HK-2 (cell line): ENCODE results near the gene PRKAA1.

Experiments used
- DNase-seq: peaks from one replicate; pipeline ENCODE4 v3.0.0-alpha.2; 2018; ENCODE audit not compliant: unreplicated experiment

PRKAA1 gene

GRCh38 chr5:40780199-40780598, 18.0 kb downstream of the PRKAA1 start:
- DNase-seq = no peak

- no peak for DNase-seq
Measured at GRCh38 chr5:40779561-40779960, 18.6 kb downstream of the PRKAA1 start.

GRCh38 chr5:40778133-40778532, 20.0 kb downstream of the PRKAA1 start:
- DNase-seq = no peak

- DNase-seq = no peak
Measured at GRCh38 chr5:40776658-40776977, 21.6 kb downstream of the PRKAA1 start.

- no peak for DNase-seq
Measured at GRCh38 chr5:40775846-40776657, 22.1 kb downstream of the PRKAA1 start.

- no peak for DNase-seq
Measured at GRCh38 chr5:40775085-40775845, 22.9 kb downstream of the PRKAA1 start.

- DNase-seq = no peak
Measured at GRCh38 chr5:40774623-40775022, 23.6 kb downstream of the PRKAA1 start.

- DNase-seq = no peak
Measured at GRCh38 chr5:40770764-40771163, 27.4 kb downstream of the PRKAA1 start.

- DNase-seq = no peak
Measured at GRCh38 chr5:40762705-40763104, 35.5 kb downstream of the PRKAA1 start.

- no peak for DNase-seq
Measured at GRCh38 chr5:40757400-40757799, 40.8 kb downstream of the PRKAA1 start.

GRCh38 chr5:40755407-40756365, 42.5 kb downstream of the PRKAA1 start, which contains the start of gene TTC33:
TSS of gene TTC33 (minus strand) at chr5:40755961. CDS start at chr5:40747018, 8,943 bp downstream.
- DNase-seq = peak; percentile 94

- DNase-seq = peak; percentile 68
Measured at GRCh38 chr5:40755093-40755406, 43.1 kb downstream of the PRKAA1 start.

GRCh38 chr5:40754381-40755092, 43.6 kb downstream of the PRKAA1 start:
- no peak for DNase-seq

GRCh38 chr5:40746703-40747102, 51.5 kb downstream of the PRKAA1 start:
- no peak for DNase-seq

- no peak for DNase-seq
Measured at GRCh38 chr5:40743771-40744170, 54.4 kb downstream of the PRKAA1 start.

GRCh38 chr5:40738502-40738901, 59.7 kb downstream of the PRKAA1 start:
- no peak for DNase-seq

- DNase-seq = no peak
Measured at GRCh38 chr5:40736103-40736875, 61.9 kb downstream of the PRKAA1 start.

- DNase-seq = no peak
Measured at GRCh38 chr5:40735609-40736008, 62.6 kb downstream of the PRKAA1 start.

GRCh38 chr5:40734986-40735385, 63.2 kb downstream of the PRKAA1 start:
- no peak for DNase-seq

GRCh38 chr5:40733879-40734563, 64.2 kb downstream of the PRKAA1 start:
- no peak for DNase-seq
